ENCODE measurements around the gene FRS2.

Gene FRS2

DNA sequence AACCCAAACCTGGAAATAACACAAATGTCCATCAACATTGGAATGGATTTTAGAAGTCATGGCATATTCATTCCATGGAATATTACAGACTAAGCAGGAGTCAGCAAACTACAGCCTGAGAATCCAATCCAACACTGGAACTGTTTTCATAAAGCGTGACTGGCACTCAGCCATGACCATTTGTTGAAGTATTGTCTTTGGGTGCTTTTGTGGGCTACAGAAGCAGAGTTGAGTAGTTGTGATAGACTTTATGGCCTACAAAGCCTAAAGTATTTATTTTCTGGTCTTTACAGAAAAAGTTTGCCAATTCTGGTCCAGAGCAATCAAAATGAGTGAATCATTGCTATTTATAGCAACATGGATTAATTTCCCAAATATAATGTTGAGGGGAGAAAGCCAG is 34.5 kb upstream of the FRS2 start:
- H3K4me3 ChIP-seq (ENCODE audit: severe bottlenecking) = no peak overlapping the region
- no peaks in the 10 kb centered on the region for H3K36me3 ChIP-seq (ENCODE audit: low read depth)
- H3K27me3 ChIP-seq (ENCODE audit: insufficient read depth, poor library complexity, severe bottlenecking) = no peaks in the 10 kb centered on the region
- no peaks in the 10 kb centered on the region for H3K4me1 ChIP-seq (ENCODE audit: insufficient read depth, poor library complexity, severe bottlenecking)
- TF ChIP-seq, protein P1, sequence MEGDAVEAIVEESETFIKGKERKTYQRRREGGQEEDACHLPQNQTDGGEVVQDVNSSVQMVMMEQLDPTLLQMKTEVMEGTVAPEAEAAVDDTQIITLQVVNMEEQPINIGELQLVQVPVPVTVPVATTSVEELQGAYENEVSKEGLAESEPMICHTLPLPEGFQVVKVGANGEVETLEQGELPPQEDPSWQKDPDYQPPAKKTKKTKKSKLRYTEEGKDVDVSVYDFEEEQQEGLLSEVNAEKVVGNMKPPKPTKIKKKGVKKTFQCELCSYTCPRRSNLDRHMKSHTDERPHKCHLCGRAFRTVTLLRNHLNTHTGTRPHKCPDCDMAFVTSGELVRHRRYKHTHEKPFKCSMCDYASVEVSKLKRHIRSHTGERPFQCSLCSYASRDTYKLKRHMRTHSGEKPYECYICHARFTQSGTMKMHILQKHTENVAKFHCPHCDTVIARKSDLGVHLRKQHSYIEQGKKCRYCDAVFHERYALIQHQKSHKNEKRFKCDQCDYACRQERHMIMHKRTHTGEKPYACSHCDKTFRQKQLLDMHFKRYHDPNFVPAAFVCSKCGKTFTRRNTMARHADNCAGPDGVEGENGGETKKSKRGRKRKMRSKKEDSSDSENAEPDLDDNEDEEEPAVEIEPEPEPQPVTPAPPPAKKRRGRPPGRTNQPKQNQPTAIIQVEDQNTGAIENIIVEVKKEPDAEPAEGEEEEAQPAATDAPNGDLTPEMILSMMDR (IDR thresholded peaks at IDR 0.05; ENCODE audit: poor library complexity, severe bottlenecking) = no peak
- ATAC-seq (ENCODE audit: low read depth) = no peak
- H3K27ac ChIP-seq (ENCODE audit: poor library complexity, severe bottlenecking) = no peak overlapping the region
- no peak for DNase-seq (ENCODE audit: low spot score)
- H3K9me3 ChIP-seq (ENCODE audit: severe bottlenecking) = no peaks in the 10 kb centered on the region

DNA sequence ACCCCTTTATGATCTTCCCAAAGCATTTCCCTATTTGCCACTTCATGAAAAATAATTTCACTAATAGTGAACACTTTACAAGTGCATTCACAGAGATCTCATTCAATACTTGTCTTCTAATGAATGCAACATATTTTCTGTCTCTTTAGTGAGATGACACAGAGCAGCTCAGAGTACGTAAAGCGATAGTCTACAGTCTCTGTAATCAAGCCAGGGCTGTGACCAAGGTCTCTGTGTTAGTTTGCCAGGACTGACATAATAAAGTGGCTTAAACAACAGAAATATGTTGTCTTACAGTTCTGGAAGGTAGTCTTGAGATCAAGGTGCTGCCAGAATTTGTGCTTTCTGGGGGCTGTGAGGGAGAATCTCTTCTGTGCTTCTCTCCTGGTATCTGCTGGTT is 33.1 kb upstream of the FRS2 start:
- H3K27me3 ChIP-seq (ENCODE audit: insufficient read depth, poor library complexity, severe bottlenecking) = no peaks in the 10 kb centered on the region
- no peak for ATAC-seq (ENCODE audit: low read depth)
- H3K36me3 ChIP-seq (ENCODE audit: low read depth) = no peaks in the 10 kb centered on the region
- H3K4me3 ChIP-seq (ENCODE audit: severe bottlenecking) = no peak overlapping the region
- no peak overlapping the region for H3K27ac ChIP-seq (ENCODE audit: poor library complexity, severe bottlenecking)
- no peak for DNase-seq (ENCODE audit: low spot score)
- TF ChIP-seq, protein P1 (IDR thresholded peaks at IDR 0.05; ENCODE audit: poor library complexity, severe bottlenecking) = no peak
- H3K4me1 ChIP-seq (ENCODE audit: insufficient read depth, poor library complexity, severe bottlenecking) = no peaks in the 10 kb centered on the region
- H3K9me3 ChIP-seq (ENCODE audit: severe bottlenecking) = no peaks in the 10 kb centered on the region

DNA sequence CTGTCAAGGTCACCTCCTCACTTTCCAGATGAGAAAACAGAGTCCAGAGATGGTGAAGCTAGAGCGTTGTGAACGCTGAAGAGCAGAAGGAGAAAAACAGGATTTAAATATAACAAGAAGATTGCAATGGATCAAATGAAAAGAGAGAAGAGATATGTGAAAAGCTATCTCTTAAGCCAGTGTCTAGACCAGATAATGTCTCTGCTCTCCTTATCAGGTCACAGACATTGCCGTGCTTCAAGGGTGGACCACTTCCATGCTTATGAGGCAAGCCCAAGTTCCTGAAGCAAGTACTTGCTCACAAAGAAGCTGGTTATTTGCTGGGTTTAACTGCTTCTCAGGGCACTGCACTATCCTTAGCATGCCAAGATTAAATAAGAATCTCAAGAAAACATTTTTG is 31.6 kb upstream of the FRS2 start:
- TF ChIP-seq, protein P1 (IDR thresholded peaks at IDR 0.05; ENCODE audit: poor library complexity, severe bottlenecking) = no peak
- H3K4me1 ChIP-seq (ENCODE audit: insufficient read depth, poor library complexity, severe bottlenecking) = no peaks in the 10 kb centered on the region
- H3K27ac ChIP-seq (ENCODE audit: poor library complexity, severe bottlenecking) = no peak overlapping the region
- no peaks in the 10 kb centered on the region for H3K36me3 ChIP-seq (ENCODE audit: low read depth)
- H3K4me3 ChIP-seq (ENCODE audit: severe bottlenecking) = no peak overlapping the region
- H3K27me3 ChIP-seq (ENCODE audit: insufficient read depth, poor library complexity, severe bottlenecking) = no peaks in the 10 kb centered on the region
- no peak for ATAC-seq (ENCODE audit: low read depth)
- DNase-seq (ENCODE audit: low spot score) = no peak
- no peaks in the 10 kb centered on the region for H3K9me3 ChIP-seq (ENCODE audit: severe bottlenecking)

DNA sequence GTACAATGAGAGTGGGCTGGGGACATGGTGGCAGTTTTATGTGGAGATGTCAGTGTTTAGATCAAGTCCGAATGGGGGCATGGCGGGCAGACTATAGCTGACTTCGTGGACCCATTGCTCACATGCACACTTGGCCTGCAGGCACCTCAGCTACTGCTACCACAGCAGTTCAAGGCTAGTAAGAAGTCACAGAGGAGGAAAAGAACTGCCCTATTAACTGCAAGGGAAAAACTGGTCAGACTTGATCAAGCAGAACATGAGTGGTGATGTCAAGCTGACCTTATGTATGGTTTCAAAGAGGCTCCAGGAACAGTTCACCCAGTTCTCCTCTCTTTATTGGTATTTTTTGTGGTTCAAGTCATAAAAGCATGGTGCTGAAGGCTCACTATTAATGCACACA is 30.2 kb upstream of the FRS2 start:
- no peaks in the 10 kb centered on the region for H3K9me3 ChIP-seq (ENCODE audit: severe bottlenecking)
- H3K4me3 ChIP-seq (ENCODE audit: severe bottlenecking) = no peak overlapping the region
- no peaks in the 10 kb centered on the region for H3K36me3 ChIP-seq (ENCODE audit: low read depth)
- TF ChIP-seq, protein P1 (IDR thresholded peaks at IDR 0.05; ENCODE audit: poor library complexity, severe bottlenecking) = no peak
- H3K4me1 ChIP-seq (ENCODE audit: insufficient read depth, poor library complexity, severe bottlenecking) = no peaks in the 10 kb centered on the region
- no peak for ATAC-seq (ENCODE audit: low read depth)
- no peaks in the 10 kb centered on the region for H3K27me3 ChIP-seq (ENCODE audit: insufficient read depth, poor library complexity, severe bottlenecking)
- DNase-seq (ENCODE audit: low spot score) = no peak
- no peak overlapping the region for H3K27ac ChIP-seq (ENCODE audit: poor library complexity, severe bottlenecking)

DNA sequence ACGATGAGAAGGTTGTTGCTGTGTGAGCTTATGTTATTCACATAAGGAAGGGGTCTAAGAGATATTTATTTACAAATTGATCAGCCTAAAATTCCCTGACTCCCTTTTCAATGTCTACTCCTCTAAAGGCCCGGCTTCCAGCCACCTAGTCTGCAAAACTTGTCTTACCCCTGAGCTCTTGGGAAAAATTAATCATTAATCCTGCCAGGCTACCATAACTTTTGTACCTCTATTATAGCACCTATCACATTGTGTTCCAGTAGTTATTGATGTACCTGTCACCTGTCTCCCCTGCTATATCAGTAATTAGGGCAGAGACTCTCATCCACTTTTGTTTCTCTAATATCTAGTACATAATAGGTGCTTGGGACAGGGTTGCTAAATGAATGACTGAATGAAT is 29.3 kb upstream of the FRS2 start:
- Histone ChIP-seq H3K9me3 (ENCODE audit: severe bottlenecking) (no peaks in the 10 kb centered on the region), H3K27me3 (ENCODE audit: insufficient read depth, poor library complexity, severe bottlenecking) (no peaks in the 10 kb centered on the region), H3K27ac (ENCODE audit: poor library complexity, severe bottlenecking) (no peak overlapping the region), H3K36me3 (ENCODE audit: low read depth) (no peaks in the 10 kb centered on the region), H3K4me1 (ENCODE audit: insufficient read depth, poor library complexity, severe bottlenecking) (no peaks in the 10 kb centered on the region), H3K4me3 (ENCODE audit: severe bottlenecking) (no peak overlapping the region)
- DNase-seq (ENCODE audit: low spot score) (no peak), ATAC-seq (ENCODE audit: low read depth) (no peak)
- TF ChIP-seq, protein P1 (IDR thresholded peaks at IDR 0.05; ENCODE audit: poor library complexity, severe bottlenecking) = no peak
